ENCODE results near the gene IL1F10. TPM values are rescaled to one million over a fixed set of nuclear protein-coding genes. Genes with fewer than 3 reads are reported as not detected.
A peak's percentile ranks its signal among the peaks of the same experiment; 100 is the strongest.

Gene IL1F10
- polyA plus RNA-seq, 4 donors = 0.25 TPM; not detected in 3

DNA sequence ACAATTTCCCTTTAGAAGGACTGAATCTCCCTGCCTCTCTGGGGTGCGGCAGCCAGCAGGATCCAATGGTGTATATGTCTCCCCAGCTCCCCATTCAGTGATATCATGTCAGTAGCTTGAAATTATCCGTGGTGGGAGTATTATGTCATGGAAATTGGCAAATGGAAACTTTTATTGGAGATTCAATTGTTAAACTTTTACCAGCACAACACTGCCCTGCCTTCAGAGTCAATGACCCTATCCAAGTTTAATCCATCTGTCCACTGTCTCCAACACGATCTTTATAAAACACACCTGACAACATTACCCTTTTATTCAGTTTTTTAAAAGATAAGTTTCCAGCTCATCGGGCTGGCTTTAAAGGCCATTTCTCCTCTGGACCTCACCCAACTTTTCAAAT is 54.6 kb downstream of the IL1F10 start:
- peaks cover 0 to 3% (median 0%) of the 10 kb centered on the region in 3 donors for H3K27me3 ChIP-seq (ENCODE audit: control insufficient read depth in 3 of 3, insufficient read depth in 3 of 3, low read length in 3 of 3)
- H3K9me3 ChIP-seq (ENCODE audit: control insufficient read depth in 2 of 2, insufficient read depth in 1 of 2, low read depth in 1 of 2, low read length in 1 of 2) = no peaks in the 10 kb centered on the region
- no peak for FAIRE-seq
- H3K4me1 ChIP-seq (ENCODE audit: control insufficient read depth in 3 of 3, insufficient read depth in 2 of 3, low read depth in 1 of 3, low read length in 2 of 3) = peaks cover 0 to 2% (median 0%) of the 10 kb centered on the region in 3 donors
- DNase-seq = no peak
- H3K4me3 ChIP-seq (ENCODE audit: low read depth in 1 of 3, low read length in 3 of 3) = no peak overlapping the region
- no peak overlapping the region for H3K27ac ChIP-seq (ENCODE audit: low read depth in 1 of 3, low read length in 2 of 3)
- 55 to 67% (median 67%) methylated on average over 4 of the region's 4 CpGs for WGBS, 3 donors
- H3K36me3 ChIP-seq (ENCODE audit: control insufficient read depth in 3 of 3, insufficient read depth in 2 of 3, low read depth in 1 of 3, low read length in 3 of 3) = no peaks in the 10 kb centered on the region

DNA sequence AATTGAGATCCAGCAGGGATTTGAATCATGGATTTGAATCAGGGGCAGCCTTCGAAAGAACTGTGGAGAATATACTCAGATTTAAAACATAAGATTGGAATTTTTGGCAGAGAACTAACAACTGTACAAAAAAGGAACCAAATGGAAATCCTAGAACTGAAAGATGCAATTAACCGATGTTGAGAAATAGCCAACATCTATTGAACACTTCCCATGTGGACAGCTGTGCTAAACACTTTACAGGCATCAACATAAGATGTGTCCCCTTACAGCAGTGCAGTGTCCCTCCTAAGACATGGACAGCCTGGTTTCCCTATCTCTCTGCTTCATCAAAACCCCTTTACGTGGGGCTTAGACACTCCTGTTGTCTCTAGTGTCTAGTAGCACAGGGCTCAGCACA is 56.0 kb downstream of the IL1F10 start:
- no peak for DNase-seq
- no peaks in the 10 kb centered on the region for H3K9me3 ChIP-seq (ENCODE audit: control insufficient read depth in 2 of 2, insufficient read depth in 1 of 2, low read depth in 1 of 2, low read length in 1 of 2)
- FAIRE-seq = no peak
- 78 to 90% (median 81%) methylated on average over 3 of the region's 3 CpGs for WGBS, 3 donors
- no peak overlapping the region for H3K27ac ChIP-seq (ENCODE audit: low read depth in 1 of 3, low read length in 2 of 3)
- H3K4me1 ChIP-seq (ENCODE audit: control insufficient read depth in 3 of 3, insufficient read depth in 2 of 3, low read depth in 1 of 3, low read length in 2 of 3) = no peaks in the 10 kb centered on the region
- H3K27me3 ChIP-seq (ENCODE audit: control insufficient read depth in 3 of 3, insufficient read depth in 3 of 3, low read length in 3 of 3) = peaks cover 0 to 3% (median 2%) of the 10 kb centered on the region in 3 donors
- no peak overlapping the region for H3K4me3 ChIP-seq (ENCODE audit: low read depth in 1 of 3, low read length in 3 of 3)
- H3K36me3 ChIP-seq (ENCODE audit: control insufficient read depth in 3 of 3, insufficient read depth in 2 of 3, low read depth in 1 of 3, low read length in 3 of 3) = no peaks in the 10 kb centered on the region

DNA sequence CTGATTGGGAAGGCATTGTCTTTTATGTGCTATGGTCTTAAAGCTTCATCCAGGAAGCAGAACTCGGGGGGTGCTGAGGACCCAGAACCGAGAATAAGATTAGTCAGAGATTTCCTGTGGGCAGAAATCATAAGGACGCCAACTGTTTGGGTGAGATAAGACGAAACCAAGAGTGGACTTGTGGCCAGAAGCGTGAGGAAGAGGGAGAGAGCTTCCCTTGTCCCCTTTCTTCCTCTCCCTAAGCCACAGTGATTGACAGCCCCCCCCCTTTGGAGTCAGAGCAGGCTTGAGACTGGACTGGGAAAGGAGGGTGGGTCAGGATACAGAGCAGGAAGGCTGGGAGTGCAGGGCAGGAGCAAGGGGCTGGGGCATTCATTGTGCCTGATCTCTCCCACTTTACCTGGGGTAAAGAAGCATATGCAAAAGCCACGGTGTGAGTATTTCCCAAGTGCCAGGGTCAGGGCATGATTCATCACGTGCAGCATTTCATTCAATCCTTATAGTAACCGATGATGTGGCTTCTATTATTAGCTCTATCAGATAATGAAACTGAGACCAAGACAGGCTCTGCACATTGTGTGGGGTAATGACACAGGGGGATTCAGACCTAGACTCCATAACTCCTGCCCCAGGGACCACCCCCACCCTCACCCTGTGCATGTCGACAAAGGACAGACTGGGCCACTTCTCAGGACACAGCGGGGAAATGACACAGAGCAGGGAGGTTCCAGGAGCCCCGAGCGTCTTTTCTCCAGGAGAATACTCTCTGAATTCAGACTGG is 56.6 kb downstream of the IL1F10 start:
- H3K27ac ChIP-seq (ENCODE audit: low read depth in 1 of 3, low read length in 2 of 3) = no peak overlapping the region
- H3K27me3 ChIP-seq (ENCODE audit: control insufficient read depth in 3 of 3, insufficient read depth in 3 of 3, low read length in 3 of 3) = peaks cover 0 to 3% (median 2%) of the 10 kb centered on the region in 3 donors
- no peaks in the 10 kb centered on the region for H3K9me3 ChIP-seq (ENCODE audit: control insufficient read depth in 2 of 2, insufficient read depth in 1 of 2, low read depth in 1 of 2, low read length in 1 of 2)
- H3K4me1 ChIP-seq (ENCODE audit: control insufficient read depth in 3 of 3, insufficient read depth in 2 of 3, low read depth in 1 of 3, low read length in 2 of 3) = no peaks in the 10 kb centered on the region
- H3K36me3 ChIP-seq (ENCODE audit: control insufficient read depth in 3 of 3, insufficient read depth in 2 of 3, low read depth in 1 of 3, low read length in 3 of 3) = no peaks in the 10 kb centered on the region
- no peak overlapping the region for H3K4me3 ChIP-seq (ENCODE audit: low read depth in 1 of 3, low read length in 3 of 3)
- DNase-seq (peak in 1 of 2 donors; percentile 37), FAIRE-seq (no peak)
- WGBS, 3 donors = 53 to 60% (median 55%) methylated on average over 12 of the region's 12 CpGs

Other genes starting within 250 kb of the IL1F10 start
- gene IL1B, start 231.2 kb upstream of the IL1F10 start, polyA plus RNA-seq = 1 to 10 TPM; 2.7 to 5.3 (median 3.1) TPM
- 1 to 10 TPM in 1 of 4 donors, not detected in 3; 1.6 TPM for gene IL37, start 156.8 kb upstream of the IL1F10 start, polyA plus RNA-seq
- gene IL36G, start 90.0 kb upstream of the IL1F10 start, polyA plus RNA-seq = under 1 TPM in 1 of 4 donors, not detected in 3; 0.50 TPM
- gene IL36A, start 62.5 kb upstream of the IL1F10 start, polyA plus RNA-seq = under 1 TPM in 1 of 4 donors, not detected in 3; 0.09 TPM
- not detected for gene IL36B, start 15.1 kb upstream of the IL1F10 start, polyA plus RNA-seq
- not detected for gene IL36RN, start 8.8 kb upstream of the IL1F10 start, polyA plus RNA-seq
- 10 to 100 TPM in 3 of 4 donors, under 1 TPM in 1; 0.44 to 69.8 (median 24.3) TPM for gene IL1RN, start 59.6 kb downstream of the IL1F10 start, polyA plus RNA-seq
- gene PSD4, start 106.0 kb downstream of the IL1F10 start, polyA plus RNA-seq = 10 to 100 TPM; 24.7 to 39.2 (median 32.7) TPM
- 1 to 10 TPM in 3 of 4 donors, under 1 TPM in 1; 0.45 to 5.5 (median 2.5) TPM for gene PAX8, start 211.0 kb downstream of the IL1F10 start, polyA plus RNA-seq